Liver (tissue), 2 donors: Measurements from ENCODE around the gene RPH3AL.

Source experiments
- YY1 ChIP-seq: IDR thresholded peaks from 2 replicates; pipeline ENCODE4 v1.6.1; 2016; ENCODE audit warnings: antibody characterized with exemption, mild to moderate bottlenecking
- TF ChIP-seq, protein P1 (sequence below): fragments of 150-350 bp; IDR thresholded peaks from 2 replicates; pipeline ENCODE4 v1.5.1; 2017; ENCODE audit warnings: improper control_type of control experiment, low read depth, low read length; ENCODE audit not compliant: missing input control
- donor health status: healthy.

DNA sequence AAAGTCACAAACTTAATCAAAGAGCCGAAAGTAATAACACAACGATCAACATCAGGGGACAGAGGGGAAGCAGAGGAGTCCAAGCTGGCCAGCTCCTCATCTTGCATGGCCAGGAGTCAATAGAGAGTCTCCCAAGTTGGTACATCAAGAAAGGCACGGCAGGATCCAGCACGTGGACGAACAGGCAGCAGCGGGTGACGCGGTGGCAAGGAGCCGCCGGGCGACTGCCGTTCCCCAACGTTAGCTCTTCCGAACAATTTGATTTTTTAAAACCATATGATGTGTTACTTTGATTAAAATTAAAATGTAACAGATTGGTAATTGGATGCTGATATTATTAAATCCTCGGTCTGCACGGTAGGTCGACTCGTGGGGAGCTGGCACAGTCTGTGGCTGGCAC is 89.3 kb downstream of the RPH3AL start:
- TF ChIP-seq, protein P1, sequence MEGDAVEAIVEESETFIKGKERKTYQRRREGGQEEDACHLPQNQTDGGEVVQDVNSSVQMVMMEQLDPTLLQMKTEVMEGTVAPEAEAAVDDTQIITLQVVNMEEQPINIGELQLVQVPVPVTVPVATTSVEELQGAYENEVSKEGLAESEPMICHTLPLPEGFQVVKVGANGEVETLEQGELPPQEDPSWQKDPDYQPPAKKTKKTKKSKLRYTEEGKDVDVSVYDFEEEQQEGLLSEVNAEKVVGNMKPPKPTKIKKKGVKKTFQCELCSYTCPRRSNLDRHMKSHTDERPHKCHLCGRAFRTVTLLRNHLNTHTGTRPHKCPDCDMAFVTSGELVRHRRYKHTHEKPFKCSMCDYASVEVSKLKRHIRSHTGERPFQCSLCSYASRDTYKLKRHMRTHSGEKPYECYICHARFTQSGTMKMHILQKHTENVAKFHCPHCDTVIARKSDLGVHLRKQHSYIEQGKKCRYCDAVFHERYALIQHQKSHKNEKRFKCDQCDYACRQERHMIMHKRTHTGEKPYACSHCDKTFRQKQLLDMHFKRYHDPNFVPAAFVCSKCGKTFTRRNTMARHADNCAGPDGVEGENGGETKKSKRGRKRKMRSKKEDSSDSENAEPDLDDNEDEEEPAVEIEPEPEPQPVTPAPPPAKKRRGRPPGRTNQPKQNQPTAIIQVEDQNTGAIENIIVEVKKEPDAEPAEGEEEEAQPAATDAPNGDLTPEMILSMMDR = no peak
- TF ChIP-seq YY1 = no peak
